Upper lobe of left lung (tissue), 4 donors: Measurements from ENCODE around the gene SNX5.

Source experiments
- CTCF ChIP-seq, 6 experiments: fragments of 450-650 bp in 4 of 6; fragments of 200-600 bp in 2 of 6; sonication (generic) in 2 of 6; IDR thresholded peaks; one replicate each; pipeline ENCODE4 v1.5.1; 2016 to 2019; ENCODE audit warnings: antibody characterized with exemption in 6 of 6
- POLR2A ChIP-seq, 4 donors: fragments of 450-650 bp; IDR thresholded peaks; one replicate each; pipeline ENCODE4 v1.5.1; 2016 to 2017; ENCODE audit warnings: antibody characterized with exemption in 4 of 4, mild to moderate bottlenecking in 2 of 4

- TF ChIP-seq CTCF (IDR thresholded peaks at IDR 0.05) = no peak
- TF ChIP-seq POLR2A (IDR thresholded peaks at IDR 0.05) = no peak
Observed at GRCh38 chr20:18011482-18011881, 42.9 kb upstream of the SNX5 start.
